ENCODE data around the gene KRT6A. TPM values are rescaled to one million over a fixed set of nuclear protein-coding genes. Genes with fewer than 3 reads are reported as not detected.
A peak's percentile ranks its signal among the peaks of the same experiment; 100 is the strongest.

The KRT6A gene
- total and polyA plus RNA-seq, 8 donors: 0.89 to 260 (median 11.9) TPM; not detected in 1

DNA sequence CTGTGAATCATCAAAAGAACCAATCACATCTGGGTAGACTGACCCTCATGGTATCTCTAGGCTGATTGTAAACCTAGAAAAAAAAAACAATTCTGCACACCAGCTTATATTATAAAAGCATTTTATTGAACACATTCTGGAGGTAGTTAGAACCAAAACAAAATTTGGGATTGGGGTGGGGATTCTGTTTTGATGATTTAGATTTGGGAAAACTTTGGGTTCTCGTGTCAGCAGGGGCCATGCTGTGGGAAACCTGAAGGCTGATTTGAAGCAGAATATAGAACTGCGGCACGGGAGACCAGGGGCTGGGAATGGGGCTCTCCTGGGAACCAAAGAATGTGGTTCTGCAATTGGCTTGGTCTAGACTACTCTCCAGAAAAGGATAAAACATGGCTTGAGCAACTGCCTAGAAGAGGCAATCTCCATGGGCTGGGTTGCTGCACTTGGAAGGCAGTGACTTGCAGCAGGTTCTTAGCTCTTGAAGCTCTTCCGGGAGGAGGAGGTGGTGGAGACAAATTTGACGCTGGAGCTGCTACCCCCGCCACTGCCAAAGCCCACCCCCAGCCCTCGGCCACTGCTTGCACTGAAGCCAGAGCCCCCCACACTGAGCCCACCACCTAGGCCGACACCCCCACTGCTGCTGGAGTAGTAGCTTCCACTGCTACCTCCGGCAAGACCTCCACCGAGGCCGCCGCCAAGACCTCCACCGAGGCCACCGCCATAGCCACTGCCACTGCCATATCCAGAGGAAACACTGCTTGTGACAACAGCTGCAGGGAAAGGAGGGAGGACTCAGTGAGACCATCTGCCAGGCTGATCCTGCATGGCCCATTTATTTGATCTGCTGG lies 21.6 kb upstream of the KRT6A start:
- no peaks in the 10 kb centered on the region for H3K36me3 ChIP-seq
- TF ChIP-seq POLR2A (IDR thresholded peaks at IDR 0.05) (no peak), EP300 (IDR thresholded peaks at IDR 0.05) (no peak), POLR2AphosphoS5 (IDR thresholded peaks at IDR 0.05) (no peak)
- TF ChIP-seq, protein P1, sequence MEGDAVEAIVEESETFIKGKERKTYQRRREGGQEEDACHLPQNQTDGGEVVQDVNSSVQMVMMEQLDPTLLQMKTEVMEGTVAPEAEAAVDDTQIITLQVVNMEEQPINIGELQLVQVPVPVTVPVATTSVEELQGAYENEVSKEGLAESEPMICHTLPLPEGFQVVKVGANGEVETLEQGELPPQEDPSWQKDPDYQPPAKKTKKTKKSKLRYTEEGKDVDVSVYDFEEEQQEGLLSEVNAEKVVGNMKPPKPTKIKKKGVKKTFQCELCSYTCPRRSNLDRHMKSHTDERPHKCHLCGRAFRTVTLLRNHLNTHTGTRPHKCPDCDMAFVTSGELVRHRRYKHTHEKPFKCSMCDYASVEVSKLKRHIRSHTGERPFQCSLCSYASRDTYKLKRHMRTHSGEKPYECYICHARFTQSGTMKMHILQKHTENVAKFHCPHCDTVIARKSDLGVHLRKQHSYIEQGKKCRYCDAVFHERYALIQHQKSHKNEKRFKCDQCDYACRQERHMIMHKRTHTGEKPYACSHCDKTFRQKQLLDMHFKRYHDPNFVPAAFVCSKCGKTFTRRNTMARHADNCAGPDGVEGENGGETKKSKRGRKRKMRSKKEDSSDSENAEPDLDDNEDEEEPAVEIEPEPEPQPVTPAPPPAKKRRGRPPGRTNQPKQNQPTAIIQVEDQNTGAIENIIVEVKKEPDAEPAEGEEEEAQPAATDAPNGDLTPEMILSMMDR (IDR thresholded peaks at IDR 0.05): no peak
- DNase-seq: no peak
- no peak overlapping the region for H3K27ac ChIP-seq
- intact Hi-C loops (cut with DNase I; ENCODE audit: low total_unique reads): no loop called here
- H3K9me3 ChIP-seq: peaks cover 0 to 5% (median 0%) of the 10 kb centered on the region in 4 donors
- H3K4me3 ChIP-seq: no peak overlapping the region
- peaks cover 0 to 16% (median 0%) of the 10 kb centered on the region in 4 donors for H3K4me1 ChIP-seq
- WGBS, 5 donors: 89 to 93% (median 92%) methylated on average over 10 to 14 of the region's 14 CpGs
- H3K27me3 ChIP-seq: peaks cover 0 to 6% (median 0%) of the 10 kb centered on the region in 3 donors

DNA sequence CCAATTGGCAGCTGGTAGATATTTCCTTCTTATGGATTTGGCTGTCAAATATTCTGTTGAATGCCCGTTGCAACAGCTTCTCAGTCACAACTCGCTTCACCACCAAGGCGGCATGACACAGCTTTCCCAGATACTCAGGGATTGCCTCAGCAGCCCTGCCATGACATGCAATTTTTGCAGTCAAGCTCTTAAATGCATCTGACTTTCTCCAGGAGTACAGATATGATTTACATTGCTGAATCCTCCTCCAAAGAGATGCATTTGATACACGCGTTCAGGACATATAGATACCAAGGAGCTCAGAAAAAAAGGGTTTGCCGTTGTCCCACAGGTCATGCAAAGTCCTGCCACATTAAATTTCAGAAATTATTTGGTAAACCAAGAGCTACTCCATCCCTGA lies 20.7 kb upstream of the KRT6A start:
- 81 to 90% (median 86%) methylated on average over 6 of the region's 6 CpGs for whole genome bisulfite sequencing, 5 donors
- intact Hi-C loops (cut with DNase I; ENCODE audit: low total_unique reads): no loop called here
- peaks cover 0 to 3% (median 0%) of the 10 kb centered on the region in 3 donors for H3K27me3 ChIP-seq
- no peak overlapping the region for H3K4me3 ChIP-seq
- peaks cover 0 to 16% (median 0%) of the 10 kb centered on the region in 4 donors for H3K4me1 ChIP-seq
- no peak for DNase-seq
- peaks cover 0 to 5% (median 0%) of the 10 kb centered on the region in 4 donors for H3K9me3 ChIP-seq
- H3K36me3 ChIP-seq: no peaks in the 10 kb centered on the region
- H3K27ac ChIP-seq: no peak overlapping the region
- TF ChIP-seq POLR2A (IDR thresholded peaks at IDR 0.05) (no peak), POLR2AphosphoS5 (IDR thresholded peaks at IDR 0.05) (no peak), EP300 (IDR thresholded peaks at IDR 0.05) (no peak)
- TF ChIP-seq, protein P1 (IDR thresholded peaks at IDR 0.05): no peak

DNA sequence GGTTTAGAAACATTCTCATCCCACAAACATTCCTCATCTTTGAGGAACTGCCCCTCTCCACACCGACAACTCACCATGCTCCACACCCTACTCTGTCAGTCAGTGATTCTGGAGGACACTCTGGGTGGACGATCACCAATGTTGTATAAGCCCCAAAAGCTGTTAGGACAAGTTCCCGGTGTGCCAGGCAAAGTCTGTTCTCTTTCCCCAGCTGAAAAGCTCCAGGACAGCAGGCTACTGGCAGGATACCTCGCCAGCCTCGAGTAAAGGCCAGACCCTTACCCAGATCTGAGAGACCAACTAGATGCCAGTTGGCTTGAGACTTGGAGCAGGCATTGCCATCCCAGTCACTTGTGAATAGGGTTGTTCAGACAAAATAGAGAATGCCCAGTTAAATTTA lies 15.2 kb upstream of the KRT6A start:
- intact Hi-C loops (cut with DNase I; ENCODE audit: low total_unique reads): no loop called here
- H3K27ac ChIP-seq: no peak overlapping the region
- no peaks in the 10 kb centered on the region for H3K36me3 ChIP-seq
- no peak overlapping the region for H3K4me3 ChIP-seq
- TF ChIP-seq, protein P1 (IDR thresholded peaks at IDR 0.05): no peak
- TF ChIP-seq POLR2A (IDR thresholded peaks at IDR 0.05) (no peak), POLR2AphosphoS5 (IDR thresholded peaks at IDR 0.05) (no peak), EP300 (IDR thresholded peaks at IDR 0.05) (no peak)
- DNase-seq: no peak
- 79 to 88% (median 86%) methylated on average over 5 of the region's 5 CpGs for WGBS, 5 donors
- peaks cover 0 to 9% (median 0%) of the 10 kb centered on the region in 3 donors for H3K27me3 ChIP-seq
- H3K9me3 ChIP-seq: peaks cover 0 to 5% (median 0%) of the 10 kb centered on the region in 4 donors
- peaks cover 0 to 3% (median 0%) of the 10 kb centered on the region in 4 donors for H3K4me1 ChIP-seq

DNA sequence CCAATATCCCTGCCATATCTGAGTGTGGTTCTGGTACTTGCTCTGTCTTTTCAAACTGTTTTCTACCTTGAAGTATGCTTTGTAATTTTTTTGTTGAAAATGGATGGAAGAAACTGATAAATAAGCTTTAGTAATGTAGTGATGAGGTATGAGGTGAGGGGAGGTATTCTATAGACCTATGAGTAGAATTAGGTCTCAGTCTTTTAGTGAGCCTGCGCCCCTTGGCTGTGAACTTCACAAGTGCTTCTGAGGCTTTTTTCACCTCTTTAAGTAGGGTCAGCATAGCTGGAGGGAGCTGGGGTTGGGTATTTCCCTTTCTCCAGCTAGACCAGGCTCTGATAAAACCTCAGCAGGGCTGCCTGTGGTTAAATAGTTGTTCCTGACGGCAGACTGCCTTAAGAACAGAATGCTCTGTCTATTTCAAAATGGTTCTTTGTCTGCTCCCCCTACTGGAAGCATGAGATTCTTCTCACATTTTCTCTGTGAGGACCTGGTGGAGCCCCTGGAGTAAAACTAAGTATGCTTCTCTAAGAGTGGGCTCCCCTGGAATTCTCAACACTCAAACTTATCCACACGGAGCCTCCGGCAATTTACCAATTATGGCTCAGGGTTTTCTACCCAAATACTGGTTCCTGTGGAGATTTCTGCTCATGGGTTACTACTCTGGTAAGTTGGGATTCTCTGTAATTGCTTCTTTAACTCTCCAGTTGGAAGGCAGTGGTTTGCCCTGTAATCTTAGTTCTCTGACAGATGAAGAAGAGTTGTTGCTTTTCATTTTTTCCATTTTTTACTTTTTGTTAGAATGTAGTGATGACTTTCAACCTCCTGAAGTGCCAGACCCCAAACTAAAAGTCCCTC lies 14.0 kb upstream of the KRT6A start:
- DNase-seq: peak in 1 of 2 donors; percentile 69
- intact Hi-C loops (cut with DNase I; ENCODE audit: low total_unique reads): no loop called here
- no peak for TF ChIP-seq POLR2A (IDR thresholded peaks at IDR 0.05)
- TF ChIP-seq, protein P1 (IDR thresholded peaks at IDR 0.05): peak in 4 of 7 experiments; percentile 31 to 51 (median 42)

More for the DNA sequence above, 14.0 kb upstream of the KRT6A start:
- Histone ChIP-seq H3K4me3 (no peak overlapping the region), H3K27ac (no peak overlapping the region), H3K4me1 (peaks cover 0 to 3% (median 0%) of the 10 kb centered on the region in 4 donors), H3K36me3 (no peaks in the 10 kb centered on the region), H3K9me3 (peaks cover 0 to 5% (median 0%) of the 10 kb centered on the region in 4 donors), H3K27me3 (peaks cover 0 to 9% (median 0%) of the 10 kb centered on the region in 3 donors)
- 32 to 43% (median 35%) methylated on average over 4 of the region's 4 CpGs for WGBS, 5 donors

All from stomach (tissue), 9 donors.